ENCODE data around the gene BOLA1. TPM values are rescaled to one million over a fixed set of nuclear protein-coding genes. Genes with fewer than 3 reads are reported as not detected.

The BOLA1 gene
- total and polyA plus RNA-seq, 2 experiments from 2014 or later = 18.4 to 26.2 TPM

DNA sequence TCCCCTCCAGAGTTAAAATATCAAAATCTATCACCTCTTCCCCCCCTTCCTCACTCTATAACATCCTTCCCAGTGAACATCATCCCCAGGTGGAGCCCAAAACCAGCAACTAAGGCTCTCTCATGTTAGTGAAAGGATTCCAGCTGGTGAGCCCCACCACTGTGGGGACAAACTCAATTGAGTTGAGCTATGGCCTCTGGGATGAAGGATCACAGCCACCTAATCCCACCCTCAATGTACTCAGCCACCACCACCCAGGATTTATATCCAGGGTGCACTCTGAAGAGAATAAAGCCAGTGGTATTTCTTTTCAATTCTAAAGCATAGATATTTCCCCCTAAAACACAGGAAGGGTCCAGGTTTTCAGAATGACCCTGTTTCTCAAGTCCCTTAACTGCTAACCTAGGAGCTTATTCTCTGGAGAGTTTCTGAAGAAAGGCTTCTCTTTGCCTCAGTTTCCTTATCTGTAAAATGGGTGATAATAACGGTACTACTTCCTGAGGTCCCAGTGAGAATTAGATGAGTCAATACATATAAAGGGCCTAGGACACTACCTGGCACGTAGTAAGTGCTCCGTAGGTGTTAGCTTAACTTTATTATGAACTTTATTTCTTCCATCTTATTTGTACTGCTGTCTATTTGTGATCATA is 15.6 kb upstream of the BOLA1 start (continued):
- TF ChIP-seq, protein P1, sequence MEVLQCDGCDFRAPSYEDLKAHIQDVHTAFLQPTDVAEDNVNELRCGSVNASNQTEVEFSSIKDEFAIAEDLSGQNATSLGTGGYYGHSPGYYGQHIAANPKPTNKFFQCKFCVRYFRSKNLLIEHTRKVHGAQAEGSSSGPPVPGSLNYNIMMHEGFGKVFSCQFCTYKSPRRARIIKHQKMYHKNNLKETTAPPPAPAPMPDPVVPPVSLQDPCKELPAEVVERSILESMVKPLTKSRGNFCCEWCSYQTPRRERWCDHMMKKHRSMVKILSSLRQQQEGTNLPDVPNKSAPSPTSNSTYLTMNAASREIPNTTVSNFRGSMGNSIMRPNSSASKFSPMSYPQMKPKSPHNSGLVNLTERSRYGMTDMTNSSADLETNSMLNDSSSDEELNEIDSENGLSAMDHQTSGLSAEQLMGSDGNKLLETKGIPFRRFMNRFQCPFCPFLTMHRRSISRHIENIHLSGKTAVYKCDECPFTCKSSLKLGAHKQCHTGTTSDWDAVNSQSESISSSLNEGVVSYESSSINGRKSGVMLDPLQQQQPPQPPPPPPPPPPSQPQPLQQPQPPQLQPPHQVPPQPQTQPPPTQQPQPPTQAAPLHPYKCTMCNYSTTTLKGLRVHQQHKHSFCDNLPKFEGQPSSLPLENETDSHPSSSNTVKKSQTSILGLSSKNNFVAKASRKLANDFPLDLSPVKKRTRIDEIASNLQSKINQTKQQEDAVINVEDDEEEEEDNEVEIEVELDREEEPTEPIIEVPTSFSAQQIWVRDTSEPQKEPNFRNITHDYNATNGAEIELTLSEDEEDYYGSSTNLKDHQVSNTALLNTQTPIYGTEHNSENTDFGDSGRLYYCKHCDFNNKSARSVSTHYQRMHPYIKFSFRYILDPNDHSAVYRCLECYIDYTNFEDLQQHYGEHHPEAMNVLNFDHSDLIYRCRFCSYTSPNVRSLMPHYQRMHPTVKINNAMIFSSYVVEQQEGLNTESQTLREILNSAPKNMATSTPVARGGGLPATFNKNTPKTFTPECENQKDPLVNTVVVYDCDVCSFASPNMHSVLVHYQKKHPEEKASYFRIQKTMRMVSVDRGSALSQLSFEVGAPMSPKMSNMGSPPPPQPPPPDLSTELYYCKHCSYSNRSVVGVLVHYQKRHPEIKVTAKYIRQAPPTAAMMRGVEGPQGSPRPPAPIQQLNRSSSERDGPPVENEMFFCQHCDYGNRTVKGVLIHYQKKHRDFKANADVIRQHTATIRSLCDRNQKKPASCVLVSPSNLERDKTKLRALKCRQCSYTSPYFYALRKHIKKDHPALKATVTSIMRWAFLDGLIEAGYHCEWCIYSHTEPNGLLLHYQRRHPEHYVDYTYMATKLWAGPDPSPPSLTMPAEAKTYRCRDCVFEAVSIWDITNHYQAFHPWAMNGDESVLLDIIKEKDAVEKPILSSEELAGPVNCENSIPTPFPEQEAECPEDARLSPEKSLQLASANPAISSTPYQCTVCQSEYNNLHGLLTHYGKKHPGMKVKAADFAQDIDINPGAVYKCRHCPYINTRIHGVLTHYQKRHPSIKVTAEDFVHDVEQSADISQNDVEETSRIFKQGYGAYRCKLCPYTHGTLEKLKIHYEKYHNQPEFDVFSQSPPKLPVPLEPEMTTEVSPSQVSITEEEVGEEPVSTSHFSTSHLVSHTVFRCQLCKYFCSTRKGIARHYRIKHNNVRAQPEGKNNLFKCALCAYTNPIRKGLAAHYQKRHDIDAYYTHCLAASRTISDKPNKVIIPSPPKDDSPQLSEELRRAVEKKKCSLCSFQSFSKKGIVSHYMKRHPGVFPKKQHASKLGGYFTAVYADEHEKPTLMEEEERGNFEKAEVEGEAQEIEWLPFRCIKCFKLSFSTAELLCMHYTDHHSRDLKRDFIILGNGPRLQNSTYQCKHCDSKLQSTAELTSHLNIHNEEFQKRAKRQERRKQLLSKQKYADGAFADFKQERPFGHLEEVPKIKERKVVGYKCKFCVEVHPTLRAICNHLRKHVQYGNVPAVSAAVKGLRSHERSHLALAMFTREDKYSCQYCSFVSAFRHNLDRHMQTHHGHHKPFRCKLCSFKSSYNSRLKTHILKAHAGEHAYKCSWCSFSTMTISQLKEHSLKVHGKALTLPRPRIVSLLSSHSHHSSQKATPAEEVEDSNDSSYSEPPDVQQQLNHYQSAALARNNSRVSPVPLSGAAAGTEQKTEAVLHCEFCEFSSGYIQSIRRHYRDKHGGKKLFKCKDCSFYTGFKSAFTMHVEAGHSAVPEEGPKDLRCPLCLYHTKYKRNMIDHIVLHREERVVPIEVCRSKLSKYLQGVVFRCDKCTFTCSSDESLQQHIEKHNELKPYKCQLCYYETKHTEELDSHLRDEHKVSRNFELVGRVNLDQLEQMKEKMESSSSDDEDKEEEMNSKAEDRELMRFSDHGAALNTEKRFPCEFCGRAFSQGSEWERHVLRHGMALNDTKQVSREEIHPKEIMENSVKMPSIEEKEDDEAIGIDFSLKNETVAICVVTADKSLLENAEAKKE (CRISPR knock-in tag; IDR thresholded peaks at IDR 0.05) = no peak
- TF ChIP-seq, protein P2, sequence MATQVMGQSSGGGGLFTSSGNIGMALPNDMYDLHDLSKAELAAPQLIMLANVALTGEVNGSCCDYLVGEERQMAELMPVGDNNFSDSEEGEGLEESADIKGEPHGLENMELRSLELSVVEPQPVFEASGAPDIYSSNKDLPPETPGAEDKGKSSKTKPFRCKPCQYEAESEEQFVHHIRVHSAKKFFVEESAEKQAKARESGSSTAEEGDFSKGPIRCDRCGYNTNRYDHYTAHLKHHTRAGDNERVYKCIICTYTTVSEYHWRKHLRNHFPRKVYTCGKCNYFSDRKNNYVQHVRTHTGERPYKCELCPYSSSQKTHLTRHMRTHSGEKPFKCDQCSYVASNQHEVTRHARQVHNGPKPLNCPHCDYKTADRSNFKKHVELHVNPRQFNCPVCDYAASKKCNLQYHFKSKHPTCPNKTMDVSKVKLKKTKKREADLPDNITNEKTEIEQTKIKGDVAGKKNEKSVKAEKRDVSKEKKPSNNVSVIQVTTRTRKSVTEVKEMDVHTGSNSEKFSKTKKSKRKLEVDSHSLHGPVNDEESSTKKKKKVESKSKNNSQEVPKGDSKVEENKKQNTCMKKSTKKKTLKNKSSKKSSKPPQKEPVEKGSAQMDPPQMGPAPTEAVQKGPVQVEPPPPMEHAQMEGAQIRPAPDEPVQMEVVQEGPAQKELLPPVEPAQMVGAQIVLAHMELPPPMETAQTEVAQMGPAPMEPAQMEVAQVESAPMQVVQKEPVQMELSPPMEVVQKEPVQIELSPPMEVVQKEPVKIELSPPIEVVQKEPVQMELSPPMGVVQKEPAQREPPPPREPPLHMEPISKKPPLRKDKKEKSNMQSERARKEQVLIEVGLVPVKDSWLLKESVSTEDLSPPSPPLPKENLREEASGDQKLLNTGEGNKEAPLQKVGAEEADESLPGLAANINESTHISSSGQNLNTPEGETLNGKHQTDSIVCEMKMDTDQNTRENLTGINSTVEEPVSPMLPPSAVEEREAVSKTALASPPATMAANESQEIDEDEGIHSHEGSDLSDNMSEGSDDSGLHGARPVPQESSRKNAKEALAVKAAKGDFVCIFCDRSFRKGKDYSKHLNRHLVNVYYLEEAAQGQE (IDR thresholded peaks at IDR 0.05; ENCODE audit: unreplicated experiment) = no peak
- TF ChIP-seq JUNB (IDR thresholded peaks at IDR 0.05; ENCODE audit: unreplicated experiment) (no peak), CREB1 (CRISPR knock-in tag; IDR thresholded peaks at IDR 0.05; ENCODE audit: low read depth) (no peak)
